ENCODE results near the gene PGF.

The PGF gene

DNA sequence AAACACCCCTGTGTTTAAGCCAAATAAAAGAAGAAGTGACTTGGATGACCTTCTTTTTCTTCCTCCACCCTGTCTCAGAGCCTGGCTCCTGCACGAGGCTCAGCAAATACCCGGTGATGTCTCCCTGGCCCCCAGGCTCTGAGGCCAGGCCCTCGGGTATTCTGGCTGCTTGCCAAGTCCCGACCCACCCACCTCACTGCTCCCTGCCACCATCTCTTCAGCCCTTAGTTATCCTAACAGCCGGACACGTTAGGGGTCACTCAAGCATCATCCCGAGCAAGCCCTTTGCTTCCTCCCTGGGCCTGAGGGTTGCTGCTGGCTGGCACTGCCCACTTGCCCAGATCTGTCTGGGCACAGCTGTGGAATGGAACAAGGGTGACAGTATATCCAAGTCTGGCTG is 39.6 kb downstream of the PGF start:
- DNase-seq = no peak

DNA sequence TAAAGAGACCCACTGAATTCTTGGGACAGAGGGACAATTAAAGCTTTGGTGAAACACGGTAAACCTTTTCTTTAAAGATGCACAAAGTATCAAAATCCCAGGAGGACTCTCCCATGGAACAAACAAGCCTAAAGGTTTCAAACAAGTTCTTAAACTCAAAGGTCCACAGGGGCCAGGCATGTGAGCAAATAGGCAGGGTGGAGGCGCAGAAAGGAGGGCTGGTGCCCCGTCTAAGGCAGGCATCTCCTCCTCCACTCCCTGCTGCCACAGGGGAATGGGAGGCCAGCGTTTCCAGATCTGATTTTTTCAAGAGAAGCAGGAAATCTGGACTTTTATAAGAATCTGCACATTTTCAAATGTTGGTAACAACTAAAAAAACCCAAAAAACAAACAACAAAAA is 40.0 kb downstream of the PGF start:
- no peak for DNase-seq

DNA sequence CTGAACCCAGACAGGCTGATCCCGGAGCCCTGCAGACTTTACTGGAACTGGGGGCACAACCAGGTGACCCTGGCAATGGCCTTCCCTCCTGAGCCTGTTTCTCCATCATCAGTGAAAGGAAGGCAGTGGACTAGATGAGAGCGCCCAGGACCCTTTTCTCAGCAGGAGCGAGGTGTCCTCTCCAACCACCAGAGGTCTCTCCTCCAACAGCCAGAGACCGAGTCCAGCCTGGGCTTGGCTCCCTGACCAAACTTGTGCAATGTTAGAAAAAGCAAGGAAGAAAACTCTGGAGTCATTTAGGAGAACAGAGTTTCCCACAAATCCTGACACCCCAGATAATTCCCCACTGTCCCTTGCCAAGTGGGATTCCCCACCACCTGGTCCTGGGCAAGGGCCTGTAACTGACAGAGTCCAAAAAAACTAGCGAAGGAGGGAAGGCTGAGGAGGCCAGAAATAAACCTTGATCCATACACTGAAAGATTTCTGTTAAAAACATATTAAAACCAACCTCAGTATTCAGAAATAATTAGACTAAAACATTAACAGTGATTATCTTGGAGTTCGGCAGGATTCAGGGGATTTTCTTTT is 41.3 kb downstream of the PGF start:
- DNase-seq = peak; percentile 5 to 24

DNA sequence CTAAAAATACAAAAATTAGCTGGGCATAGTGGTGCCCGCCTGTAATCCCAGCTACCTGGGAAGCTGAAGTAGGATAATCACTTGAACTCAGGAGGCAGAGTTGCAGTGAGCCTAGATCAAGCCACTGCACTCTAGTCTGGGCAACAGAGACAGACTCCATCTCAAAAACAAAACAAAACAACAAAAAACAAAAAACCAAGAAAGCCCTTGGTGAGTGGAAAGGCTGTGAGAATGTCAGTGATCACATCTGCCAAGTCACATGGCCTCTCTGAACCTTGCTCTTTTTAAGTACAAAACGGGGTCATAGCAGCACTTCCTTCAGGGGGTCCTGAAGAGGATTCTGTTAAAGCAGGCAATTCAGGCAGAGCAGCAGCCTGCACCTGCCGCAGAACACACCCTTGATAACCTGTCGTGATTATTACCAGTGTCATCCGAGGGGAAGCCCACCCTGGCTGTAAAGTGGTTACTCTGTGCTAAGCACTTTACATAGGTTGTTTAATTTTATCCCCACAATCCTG is 41.9 kb downstream of the PGF start:
- no peak for DNase-seq

DNA sequence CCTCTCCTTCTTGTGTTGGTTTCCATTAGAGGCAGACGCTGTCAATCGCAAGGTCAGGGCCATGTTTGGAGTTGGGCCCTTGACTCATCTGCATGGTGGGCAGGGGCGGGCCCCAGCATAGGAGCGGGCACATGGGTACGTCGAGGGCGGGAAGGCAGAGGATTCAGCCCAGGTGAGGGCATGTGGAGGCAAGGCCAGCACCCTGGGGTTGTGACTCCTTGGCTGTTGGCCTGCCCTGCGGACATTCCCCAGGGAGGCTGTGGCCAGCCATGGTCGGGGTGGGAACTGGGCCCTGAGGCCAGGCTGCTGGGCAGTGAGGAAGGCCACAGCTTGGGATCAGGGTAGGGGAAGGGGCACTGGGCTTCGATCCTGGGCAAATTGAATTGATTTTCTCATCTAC is 42.6 kb downstream of the PGF start:
- no peak for DNase-seq

DNA sequence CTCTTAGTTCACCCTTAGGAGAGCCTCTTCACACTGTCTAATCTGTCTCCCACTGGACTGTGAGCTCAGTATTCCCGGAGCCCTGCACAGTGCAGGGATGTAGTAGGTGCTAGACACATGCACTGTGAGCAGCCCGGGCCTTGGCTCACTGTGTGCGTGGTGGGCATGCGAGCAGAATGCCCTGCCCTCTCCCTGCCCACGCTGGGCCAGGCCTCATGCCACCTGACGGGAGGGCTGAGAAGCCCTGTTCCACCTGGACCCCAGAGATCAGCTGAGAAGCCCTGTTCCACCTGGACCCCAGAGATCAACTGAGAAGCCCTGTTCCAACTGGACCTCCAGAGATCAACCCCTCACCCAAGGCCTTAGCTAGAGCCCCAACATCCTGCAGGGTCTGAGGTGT is 43.3 kb downstream of the PGF start:
- DNase-seq = no peak

DNA sequence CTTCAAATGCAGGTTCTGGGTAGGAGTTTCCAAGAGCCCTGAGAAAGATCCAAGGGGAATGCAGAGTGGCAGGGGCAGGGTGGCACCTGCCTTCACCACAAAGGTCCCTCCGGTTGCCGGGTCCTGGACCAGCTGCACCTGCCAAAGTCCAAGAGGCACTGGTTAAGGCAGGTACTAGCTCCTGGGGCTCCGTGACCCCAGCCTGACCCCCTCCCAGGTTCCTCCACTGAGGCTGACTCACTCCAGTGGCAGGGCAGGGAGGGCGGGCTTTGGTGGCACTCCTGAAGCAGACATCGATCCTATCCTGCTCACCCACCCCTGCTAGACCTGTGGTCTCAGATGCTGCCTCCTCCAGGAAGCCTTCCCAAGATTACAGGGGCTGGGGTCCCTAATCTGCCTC is 43.7 kb downstream of the PGF start:
- DNase-seq = no peak

DNA sequence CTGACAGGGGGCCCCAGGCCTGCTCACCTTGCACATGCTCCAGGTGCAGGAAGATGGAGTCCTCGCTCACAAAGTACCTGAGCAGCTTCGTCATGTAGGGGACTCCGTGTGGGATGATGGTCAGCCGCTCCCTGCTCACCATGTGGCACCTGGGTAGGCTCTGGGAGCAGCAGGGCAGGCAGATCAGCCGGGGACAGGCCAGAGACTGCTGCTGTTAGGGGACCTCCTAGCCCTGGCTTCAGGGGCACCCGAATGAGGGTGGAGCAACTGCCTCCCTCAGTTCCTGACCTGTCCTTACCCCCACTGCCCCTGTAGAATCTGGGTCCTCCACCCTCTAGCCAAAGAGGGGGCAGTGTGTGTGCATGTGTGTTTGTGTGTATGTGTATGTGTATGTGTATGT is 44.2 kb downstream of the PGF start:
- no peak for DNase-seq

DNA sequence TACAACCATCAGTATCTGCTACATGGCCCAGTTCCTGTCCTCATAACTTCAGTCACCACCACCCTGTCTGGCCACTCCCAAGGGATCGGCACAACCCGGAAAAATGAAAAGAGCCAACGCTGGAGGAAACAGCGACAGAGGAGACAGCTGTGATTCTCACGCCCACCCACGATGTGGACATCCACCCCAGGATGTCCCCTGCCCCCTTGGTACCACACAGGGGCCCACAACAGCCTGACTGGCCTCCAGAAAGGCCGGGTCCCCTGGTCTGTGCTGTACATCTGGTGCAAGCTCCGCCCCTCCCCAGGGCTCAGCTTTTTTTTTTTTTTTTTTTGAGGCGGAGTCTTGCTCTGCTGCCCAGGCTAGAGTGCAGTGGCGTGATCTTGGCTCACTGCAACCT is 44.8 kb downstream of the PGF start:
- DNase-seq = no peak

DNA sequence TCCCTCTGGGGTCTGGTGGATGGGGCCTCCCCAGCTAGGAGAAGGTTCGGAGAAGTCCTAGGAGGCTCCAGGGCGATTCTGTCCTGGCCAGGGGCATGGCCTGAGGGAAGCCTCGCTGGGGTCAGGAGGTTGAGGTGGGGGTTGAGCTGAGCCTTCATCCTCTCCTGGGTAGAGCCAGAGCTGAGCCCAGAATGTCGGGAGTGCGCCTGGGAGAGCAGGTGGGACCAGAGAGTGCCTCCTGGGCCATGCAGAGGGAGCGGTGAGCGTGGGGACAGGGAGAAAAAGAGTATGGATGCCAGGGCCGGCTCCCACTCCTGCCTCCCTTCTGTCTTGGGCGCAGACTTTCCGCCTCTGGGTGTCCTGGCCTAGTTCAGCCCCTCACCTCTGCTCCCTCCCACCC is 45.5 kb downstream of the PGF start:
- DNase-seq = no peak

DNA sequence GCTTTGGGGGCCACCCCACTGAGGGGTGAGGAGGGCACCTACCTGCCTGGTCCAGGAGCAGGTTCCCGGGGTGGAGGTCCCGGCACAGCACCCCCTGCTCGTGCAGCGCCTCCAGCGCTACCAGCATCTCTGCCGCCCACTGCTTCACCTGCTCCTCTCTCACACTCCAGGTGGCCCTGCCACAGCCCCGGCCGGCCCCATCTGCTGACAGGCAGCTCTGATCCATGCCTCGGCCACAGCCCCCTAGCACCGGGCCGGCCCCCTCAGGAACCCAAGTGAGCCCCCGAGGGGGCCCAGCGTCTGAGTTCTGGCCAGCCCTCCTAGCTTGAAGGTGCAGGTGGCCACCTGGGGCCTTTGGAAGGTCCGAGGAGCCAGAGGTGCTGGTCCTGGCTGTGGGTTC is 45.9 kb downstream of the PGF start:
- no peak for DNase-seq

DNA sequence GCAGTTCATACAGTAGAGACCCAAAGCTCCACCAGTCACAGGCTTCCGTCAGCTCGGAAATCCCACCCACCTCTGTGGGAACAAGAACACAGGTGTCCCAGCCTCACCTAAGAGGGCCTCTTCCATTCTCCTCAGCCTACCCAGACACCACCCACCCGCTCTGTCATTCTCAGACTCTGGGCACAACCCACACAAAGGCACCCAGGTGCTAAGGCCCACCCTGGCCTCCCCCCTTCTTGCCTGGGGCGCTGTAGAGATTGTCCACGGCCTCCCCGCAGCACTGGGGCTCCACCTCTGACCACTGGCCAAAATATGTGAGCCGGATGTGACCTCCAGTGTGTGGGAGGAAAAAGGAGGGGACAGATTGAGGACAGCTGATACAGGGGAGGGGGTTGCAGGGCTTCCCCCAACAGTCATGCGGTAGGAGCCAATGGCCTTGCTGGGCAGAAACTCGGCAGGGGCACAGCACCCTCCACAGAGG is 46.5 kb downstream of the PGF start:
- no peak for DNase-seq

DNA sequence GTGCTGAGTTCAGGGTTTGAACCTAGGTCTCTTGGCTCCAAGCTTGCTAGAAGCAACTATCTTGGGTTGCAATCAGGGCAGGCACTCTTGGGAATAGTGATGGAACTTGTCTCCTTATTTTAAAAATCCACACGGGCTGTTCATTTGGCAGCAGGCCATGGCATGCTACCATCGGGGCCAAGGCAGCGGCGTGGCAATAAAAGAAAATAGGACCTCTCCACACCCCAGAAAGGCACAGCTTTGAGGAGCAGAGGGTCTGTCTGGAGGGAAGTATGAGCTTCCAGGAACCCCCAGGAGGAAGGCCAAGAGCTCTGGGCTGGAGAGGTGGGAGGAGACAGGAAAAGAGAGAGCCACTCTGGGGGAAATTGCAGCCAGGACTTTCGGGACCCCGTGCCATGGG is 47.7 kb downstream of the PGF start:
- no peak for DNase-seq

DNA sequence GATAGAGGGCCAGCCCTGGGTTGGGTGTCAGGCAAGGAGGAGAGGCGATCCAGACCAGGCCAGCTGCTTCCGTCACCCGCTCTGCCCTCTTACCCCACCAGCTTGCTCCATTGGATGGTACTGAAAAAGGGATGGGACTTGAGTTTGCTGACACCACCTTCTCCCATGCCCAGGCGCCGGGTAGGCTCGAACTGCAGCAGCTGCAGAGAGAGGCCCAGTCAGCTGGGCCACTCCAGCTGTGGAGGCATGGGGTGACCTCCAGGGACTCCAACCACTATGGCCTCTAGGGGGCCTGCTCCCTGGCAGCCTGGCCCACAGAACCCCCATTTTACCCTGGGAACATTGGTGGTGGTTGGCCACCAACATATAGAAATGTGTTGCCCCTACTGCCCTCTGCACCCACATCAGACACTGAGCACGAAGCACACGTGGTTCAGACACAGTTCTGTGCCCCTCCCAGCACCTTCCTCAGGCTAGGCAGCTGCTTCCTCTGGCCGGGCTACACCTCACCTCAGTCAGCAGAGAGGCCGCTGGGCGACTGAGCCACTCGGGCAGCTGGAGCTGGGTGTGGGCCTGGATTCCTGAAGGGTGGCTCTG is 48.4 kb downstream of the PGF start:
- no peak for DNase-seq

DNA sequence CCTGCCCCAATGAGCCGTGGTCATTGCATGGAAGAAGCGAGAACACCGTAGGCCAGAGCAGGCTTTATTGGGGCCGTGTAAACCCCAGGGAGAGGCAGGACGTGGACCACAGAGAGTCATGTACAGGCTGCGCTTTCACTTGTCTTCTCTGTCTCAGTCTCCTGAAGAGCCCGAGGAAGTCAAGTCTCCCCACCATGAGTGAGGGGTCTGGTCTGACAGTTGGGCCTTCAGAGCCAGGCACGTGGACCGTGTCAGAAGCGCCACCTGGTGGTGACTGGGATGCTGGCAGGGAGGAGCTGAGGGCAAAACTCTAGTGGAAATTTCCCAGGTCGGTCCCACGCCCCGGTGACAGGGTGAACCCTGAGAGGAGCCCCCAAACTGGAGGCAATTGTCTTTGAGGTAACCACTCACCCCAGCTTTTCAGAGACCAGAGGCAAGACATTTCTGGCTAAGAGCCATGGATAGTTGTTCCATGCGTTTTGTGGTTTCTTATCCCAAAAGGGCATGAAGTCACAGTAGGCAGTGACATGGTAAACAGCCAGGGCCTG is 49.7 kb downstream of the PGF start:
- peak; percentile 16 to 20 for DNase-seq

DNA sequence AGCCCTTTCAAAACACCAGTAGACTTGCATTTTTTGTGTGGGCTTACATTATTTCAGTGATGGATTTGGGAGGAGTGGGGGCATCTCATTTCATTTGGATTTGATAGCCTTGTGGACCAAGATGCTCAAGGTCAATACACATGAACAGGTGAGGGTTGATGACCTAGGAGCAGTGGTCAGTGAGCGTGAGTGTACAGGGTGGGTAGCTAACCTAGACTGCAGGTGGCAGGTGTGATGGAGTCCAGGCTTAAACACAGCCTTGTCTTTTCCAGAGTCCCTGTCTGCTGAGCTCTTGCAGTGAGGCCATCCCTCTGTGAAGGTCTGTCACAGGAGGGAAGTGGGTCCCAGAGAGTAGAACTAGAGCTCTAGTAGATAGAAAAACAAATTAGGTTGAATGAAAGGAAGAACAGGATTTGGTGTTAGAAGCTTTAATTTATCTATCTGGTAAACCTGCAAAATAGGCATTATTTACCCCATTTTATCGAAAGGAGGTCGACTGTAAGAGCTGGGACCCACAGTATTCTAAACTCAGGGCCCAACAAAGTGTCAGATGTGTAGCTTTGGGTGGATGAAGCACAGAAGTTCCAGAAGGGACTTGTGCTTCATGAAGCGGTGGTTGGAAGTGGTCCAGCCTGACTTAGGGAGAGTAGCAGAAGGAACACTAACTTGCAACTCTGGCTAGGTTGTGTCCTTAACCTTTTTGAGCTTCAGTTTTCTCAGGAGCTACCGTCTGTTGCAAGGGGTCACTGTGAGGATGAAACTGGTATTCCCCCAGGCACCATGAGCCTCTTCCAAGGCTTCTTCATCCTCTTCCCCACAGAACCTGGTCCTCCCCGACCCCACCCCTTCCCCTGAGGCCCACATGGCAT is 50.5 kb downstream of the PGF start:
- DNase-seq = no peak

DNA sequence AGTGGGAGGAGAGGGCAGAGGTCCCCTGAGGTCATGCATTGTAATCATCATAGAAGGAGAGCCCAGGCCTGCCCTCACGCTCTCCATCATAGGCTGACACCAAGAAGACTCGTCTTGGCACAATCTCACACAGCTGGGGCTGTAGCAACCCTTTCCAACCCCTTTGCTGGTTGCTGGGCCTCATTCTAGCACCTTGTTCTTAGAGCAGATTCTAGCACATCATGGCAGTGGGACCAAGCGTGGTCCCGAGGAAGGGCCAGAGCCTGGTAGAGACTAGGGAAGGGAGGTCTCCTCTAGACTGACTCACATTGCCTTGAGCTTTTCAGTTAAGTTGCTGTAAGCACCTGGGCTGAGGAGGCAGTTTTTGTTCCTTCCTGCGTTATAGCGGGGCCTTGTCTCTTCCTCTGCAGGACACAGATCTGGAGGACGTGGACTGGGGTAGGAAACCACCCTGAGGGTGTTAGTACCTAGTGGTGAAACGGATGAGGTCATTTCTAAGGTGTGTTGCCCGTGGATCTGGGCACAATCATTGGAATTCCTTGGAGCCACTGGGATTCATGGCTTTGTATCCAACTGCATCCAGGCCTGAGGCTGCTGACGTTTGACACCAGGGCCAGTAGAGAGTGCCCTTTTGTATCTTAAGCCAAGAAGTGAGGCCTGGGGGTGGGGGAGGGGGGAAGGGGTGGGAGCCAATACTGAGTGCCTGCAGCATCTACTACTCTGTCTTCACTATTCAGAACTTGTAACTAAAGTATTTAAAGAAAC is 52.3 kb downstream of the PGF start:
- no peak for DNase-seq

DNA sequence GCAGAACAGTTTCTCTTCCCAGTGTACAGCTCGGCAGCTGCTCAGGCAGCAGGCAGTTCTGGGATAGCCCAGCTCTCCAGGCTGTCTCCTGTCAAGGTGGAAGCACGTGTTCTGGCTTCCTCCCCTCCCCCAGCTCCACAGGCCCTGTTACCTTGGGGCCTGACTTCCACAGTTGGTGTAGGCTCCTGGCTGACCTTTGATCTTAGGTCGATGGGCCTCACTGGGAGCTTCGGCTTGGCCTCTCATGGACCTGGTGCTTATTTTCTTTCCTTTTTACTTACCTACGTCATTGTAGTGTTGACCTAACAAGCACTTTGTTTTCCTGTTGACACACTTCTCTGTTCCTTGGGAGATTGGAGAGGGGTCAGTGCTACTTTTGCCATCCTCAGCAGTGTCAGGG is 56.7 kb downstream of the PGF start:
- DNase-seq = no peak

DNA sequence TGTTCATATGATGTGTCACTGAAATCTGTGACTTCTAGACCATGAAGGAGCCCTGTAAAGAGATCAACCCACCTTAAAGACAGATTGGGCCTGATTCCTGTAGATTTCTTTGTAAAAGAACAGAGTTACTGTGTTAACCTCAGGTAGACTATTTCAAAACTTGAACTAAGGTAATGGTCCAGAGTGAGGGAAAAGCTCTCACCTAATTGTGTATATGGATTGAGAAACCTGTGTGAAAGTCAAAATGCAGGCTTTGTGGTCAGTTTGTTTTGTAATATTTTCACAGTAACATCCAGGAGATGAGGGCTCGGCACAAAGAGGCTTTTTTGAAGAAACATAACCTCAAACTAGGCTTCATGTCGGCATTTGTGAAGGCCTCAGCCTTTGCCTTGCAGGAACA is 57.3 kb downstream of the PGF start:
- DNase-seq = no peak

DNA sequence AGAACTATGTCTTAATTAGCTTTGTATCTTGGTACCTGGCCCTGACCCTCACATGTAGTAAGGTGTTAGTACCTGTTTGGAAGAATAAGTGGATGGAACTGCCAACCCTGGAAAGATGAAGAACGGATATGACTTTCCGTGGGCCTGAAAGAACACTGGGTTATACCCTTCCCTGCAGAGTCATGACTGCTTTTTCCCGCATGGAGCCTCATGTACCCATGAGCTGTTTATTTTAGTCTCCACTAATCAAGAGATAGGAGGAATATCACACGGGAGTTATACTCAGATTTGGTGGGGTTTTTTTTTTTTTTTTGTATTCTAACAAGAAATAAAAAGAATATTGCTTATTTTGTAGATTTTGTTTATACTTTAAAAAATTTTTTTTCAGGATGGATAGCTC is 57.8 kb downstream of the PGF start:
- no peak for DNase-seq

DNA sequence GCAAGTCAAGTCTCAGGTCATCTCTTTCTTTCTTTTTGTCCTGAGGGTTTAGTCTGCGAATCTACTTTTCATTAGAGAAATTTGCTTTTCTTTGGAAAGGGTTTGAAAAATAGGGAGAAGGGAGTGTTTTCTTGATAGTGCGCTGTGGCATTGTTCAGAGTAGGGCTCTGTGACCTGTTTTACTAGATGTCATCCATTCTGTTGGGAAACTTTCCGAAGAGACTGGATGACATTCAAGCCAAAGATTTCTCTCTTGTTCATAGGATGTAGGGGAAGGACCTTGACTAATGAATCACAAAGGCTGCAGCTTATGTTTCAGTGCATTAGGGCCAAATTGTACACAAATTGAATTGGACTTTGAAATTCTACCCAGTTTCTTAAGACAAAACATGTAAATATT is 59.0 kb downstream of the PGF start:
- no peak for DNase-seq

DNA sequence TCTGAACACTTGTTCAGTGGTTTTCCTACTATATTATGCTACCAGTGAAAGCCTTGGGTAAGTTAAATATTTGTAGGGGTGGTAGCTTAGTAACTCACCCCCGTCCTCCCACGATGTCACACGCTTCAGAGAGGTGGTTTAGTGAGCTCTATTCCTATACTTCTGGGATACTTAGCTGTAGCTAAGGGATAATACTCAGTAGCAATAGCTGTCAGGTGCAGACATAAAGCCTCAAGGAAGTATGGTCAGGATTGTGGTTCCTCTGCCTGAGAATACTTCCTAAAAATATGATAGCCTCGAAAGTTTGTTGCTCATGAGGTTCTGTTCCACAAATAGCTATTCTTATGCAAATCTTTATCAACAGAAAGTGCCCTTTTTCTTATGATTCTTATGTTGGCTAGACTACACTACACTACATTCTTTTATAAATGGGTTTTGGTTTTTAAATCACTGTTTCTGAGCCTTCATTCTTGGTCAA is 61.7 kb downstream of the PGF start:
- no peak for DNase-seq

DNA sequence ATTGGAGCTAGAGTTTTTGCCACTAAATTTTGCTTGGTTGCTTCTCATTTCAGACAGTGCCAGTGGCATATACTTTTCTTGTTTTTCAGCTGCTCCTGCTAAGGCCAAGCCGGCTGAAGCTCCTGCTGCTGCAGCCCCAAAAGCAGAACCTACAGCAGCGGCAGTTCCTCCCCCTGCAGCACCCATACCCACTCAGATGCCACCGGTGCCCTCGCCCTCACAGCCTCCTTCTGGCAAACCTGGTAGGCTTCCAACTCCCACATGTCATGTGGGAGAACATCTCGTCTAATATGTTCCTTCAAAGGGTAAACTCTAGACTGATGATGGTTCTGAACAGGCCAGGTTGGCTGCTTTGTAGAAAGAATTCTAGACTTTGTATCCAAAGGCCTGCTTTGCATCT is 62.7 kb downstream of the PGF start:
- DNase-seq = no peak
